Activated CD4-positive, alpha-beta T cell treated with anti-CD3 and anti-CD28 coated beads, Interleukin-2, Interleukin-4, amounts not matched to agents 100 ng/mL and 50 ng/mL, durations not matched to agents 16 hours and 8 hours (primary cell): ENCODE measurements around the gene CCR3.

Source experiments
- DNase-seq: peaks from one replicate; pipeline ENCODE4 v3.0.0-alpha.2; 2020; ENCODE audit warnings: low spot score

CCR3 gene

GRCh38 chr3:46272028-46272451 lies 29.8 kb downstream of the CCR3 start:
- no peak for DNase-seq

GRCh38 chr3:46276497-46277099 lies 34.3 kb downstream of the CCR3 start:
- peak; percentile 76 for DNase-seq

GRCh38 chr3:46277476-46277875 lies 35.2 kb downstream of the CCR3 start:
- DNase-seq: no peak

GRCh38 chr3:46278816-46279672 lies 36.8 kb downstream of the CCR3 start:
- no peak for DNase-seq

- DNase-seq: peak; percentile 86
Measured at GRCh38 chr3:46280105-46280797, 38.0 kb downstream of the CCR3 start.

GRCh38 chr3:46281551-46281950 lies 39.3 kb downstream of the CCR3 start:
- DNase-seq: no peak

- no peak for DNase-seq
Measured at GRCh38 chr3:46282041-46282440, 39.8 kb downstream of the CCR3 start.

GRCh38 chr3:46282696-46283095 lies 40.4 kb downstream of the CCR3 start:
- DNase-seq: no peak

GRCh38 chr3:46283881-46284450 lies 41.7 kb downstream of the CCR3 start:
- DNase-seq: peak; percentile 56

GRCh38 chr3:46284981-46285683 lies 42.9 kb downstream of the CCR3 start:
- peak; percentile 84 for DNase-seq

- DNase-seq: peak; percentile 51
Measured at GRCh38 chr3:46285931-46286619, 43.8 kb downstream of the CCR3 start.

- peak; percentile 58 for DNase-seq
Measured at GRCh38 chr3:46286947-46287565, 44.8 kb downstream of the CCR3 start.

- DNase-seq: no peak
Measured at GRCh38 chr3:46289551-46289950, 47.3 kb downstream of the CCR3 start.

GRCh38 chr3:46289966-46290365 lies 47.7 kb downstream of the CCR3 start:
- no peak for DNase-seq

- no peak for DNase-seq
Measured at GRCh38 chr3:46291046-46291445, 48.8 kb downstream of the CCR3 start.

- DNase-seq: no peak
Measured at GRCh38 chr3:46293035-46293724, 50.9 kb downstream of the CCR3 start.

GRCh38 chr3:46293991-46294833 lies 52.0 kb downstream of the CCR3 start:
- DNase-seq: peak; percentile 80

GRCh38 chr3:46296826-46297225 lies 54.6 kb downstream of the CCR3 start:
- DNase-seq: no peak
